ENCODE data around the gene TAOK1.
A peak's percentile ranks its signal among the peaks of the same experiment; 100 is the strongest.

TAOK1 gene

GRCh38 chr17:29571883-29572681 is 181.9 kb downstream of the TAOK1 start:
- no peak for DNase-seq

- DNase-seq = no peak
Observed at GRCh38 chr17:29572691-29573557, 182.8 kb downstream of the TAOK1 start.

DNA sequence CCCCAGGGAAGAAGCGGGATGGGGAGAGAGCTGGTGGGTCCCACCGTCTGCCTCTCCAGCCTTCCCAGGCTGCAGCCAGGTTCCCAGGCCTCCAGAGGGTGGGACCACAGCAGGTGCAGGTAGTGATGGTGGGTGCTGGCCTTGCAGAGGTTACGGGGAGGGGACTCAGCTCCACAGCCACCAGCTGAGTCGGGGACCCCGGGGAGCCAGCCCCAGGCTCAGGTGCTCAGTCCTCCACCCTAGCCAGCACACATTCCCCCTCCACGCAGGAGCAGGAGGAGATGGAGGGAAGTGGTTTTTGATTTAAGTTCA is 183.4 kb downstream of the TAOK1 start:
- DNase-seq = no peak

DNA sequence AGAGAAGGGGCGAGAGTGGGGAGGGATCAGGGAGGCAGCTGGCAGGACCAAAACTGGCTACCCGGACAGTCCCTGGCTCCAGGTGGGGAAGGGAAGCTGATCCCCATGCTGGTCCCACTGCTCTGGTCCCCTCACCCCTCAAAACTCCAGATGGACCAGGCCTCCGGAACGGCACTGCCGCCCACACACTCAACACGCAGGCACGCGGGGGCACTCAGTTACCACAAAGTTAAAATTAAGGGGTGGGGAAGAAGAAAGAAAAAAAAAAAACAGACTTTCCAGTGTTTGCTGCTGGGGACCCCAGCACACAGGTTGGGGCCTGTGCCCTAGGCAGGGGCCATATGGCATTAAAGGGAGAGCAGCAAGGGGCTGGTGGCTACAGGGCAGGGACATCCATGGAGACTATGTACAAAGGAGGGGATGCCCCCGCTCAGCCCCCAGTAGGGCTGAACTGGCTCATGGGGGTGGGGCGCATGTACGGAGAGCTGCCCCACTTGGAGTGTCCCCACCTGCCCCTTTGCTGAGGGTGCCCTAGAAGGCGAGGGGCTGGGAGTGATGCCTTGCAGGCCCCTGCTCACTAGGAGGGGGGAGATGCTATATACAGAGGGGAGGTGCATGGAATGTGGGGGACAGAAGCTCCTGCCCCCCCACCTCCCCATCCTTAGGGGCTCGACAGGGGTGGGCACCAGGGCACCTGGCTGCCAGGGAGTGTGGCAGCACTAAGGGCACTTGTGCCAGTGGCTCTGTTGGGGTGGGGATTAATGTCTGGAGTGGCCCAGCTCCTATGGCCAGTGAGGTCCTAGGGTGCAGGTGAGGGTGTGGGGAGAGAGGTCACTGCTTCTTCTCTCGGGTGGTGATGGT is 183.9 kb downstream of the TAOK1 start:
- no peak for DNase-seq

- no peak for DNase-seq
Observed at GRCh38 chr17:29574732-29575510, 184.8 kb downstream of the TAOK1 start.

- no peak for DNase-seq
Observed at GRCh38 chr17:29575511-29576213, 185.5 kb downstream of the TAOK1 start.

DNA sequence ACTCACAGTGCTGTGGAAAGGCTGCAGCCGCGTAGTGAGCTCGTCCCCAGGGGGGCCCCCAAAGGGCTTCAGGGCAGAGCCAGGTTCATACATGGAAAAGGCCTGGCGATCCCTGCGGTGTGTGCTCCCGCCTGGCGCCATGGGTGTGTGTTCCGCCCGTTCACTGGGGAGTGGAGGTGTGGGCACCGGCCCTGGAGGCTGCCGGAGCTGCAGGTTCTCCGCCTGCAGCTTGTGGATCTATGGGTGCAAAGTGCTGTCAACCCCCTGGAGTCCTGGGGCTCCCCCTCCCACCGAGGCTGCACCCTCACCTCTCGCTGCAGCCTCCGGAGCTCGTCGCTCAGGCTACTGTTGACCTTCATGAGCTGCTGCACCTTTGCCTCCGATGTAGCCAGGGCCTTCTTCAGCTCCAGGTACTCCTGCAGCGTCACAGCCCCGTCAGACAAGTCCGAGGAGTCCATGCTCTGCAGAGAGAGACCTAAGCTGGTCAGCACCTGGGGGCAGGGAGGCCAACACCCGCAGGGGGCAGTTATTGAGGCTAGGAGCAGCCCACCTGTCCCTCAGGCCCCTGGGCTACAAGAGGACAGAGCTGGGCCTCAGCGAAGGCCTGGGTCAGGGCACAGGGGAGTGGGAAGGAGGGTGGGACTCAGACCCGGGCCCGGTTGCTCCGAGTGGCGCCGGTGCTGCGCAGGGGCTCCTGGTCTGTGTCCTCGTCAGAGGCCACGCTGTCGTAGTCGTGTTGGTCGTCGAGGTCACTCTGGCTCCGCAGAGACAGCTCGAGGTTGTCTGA is 186.2 kb downstream of the TAOK1 start:
- no peak for DNase-seq

DNA sequence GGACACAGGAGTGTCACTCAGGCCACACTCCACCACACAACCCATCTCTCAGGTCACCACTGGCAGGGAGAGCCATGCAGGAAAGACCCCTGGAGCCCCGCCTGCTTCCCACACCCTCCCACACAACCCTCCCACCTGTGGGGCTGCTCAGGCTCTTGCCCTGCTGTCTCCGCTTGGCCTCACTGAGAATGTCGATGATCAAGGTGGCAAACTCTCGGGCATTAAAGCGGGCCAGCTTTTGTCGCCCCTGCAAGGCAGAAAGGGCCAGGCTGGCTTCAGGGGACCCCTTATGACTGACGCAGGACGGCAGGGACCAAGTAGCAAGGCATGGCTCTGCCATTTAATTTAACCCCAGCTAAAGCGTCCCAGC is 186.8 kb downstream of the TAOK1 start:
- no peak for DNase-seq

DNA sequence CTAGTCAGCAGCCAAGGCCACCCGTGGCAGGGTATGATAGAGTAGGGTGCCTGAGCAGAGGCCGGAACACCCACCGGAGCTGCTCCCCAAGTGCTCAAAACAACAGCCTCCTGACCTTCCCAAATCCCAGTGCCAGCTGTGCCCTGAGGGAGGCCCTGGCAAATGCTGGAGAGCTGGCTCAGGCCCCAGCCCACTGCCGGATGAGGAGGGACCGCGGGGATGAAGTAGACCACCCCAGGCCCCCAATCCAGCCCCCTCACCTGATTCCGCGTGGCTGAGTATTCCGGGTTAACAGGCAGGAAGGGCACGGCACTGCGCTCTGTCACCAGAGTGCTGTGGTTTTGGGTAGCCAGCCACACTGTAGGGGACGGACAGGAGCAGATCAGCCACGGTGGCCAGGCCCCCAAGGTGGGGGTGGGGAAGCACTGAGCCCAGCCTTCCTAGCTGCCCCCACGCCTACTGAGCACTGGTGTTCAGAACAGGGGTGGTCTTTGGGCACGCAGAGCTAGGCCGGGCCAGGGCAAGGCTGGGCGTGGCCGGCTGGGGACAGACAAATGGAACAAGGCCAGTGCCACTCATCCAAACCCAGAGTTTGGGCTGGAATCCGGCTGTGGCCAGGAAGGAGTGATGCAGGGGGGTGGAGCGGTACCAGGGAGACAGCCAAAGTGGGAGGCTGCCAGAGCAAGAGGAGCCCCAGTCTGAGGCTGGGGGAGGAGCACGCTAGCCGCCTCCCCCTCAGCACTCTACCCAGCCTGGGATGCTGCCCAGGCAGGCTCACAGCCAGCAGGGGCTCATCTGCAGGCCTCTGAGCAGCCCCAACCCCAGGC is 187.4 kb downstream of the TAOK1 start:
- no peak for DNase-seq

GRCh38 chr17:29578626-29579485 is 188.7 kb downstream of the TAOK1 start:
- DNase-seq = no peak

- DNase-seq = peak; percentile 74 to 77
Observed at GRCh38 chr17:29579866-29580771, 190.0 kb downstream of the TAOK1 start.

DNA sequence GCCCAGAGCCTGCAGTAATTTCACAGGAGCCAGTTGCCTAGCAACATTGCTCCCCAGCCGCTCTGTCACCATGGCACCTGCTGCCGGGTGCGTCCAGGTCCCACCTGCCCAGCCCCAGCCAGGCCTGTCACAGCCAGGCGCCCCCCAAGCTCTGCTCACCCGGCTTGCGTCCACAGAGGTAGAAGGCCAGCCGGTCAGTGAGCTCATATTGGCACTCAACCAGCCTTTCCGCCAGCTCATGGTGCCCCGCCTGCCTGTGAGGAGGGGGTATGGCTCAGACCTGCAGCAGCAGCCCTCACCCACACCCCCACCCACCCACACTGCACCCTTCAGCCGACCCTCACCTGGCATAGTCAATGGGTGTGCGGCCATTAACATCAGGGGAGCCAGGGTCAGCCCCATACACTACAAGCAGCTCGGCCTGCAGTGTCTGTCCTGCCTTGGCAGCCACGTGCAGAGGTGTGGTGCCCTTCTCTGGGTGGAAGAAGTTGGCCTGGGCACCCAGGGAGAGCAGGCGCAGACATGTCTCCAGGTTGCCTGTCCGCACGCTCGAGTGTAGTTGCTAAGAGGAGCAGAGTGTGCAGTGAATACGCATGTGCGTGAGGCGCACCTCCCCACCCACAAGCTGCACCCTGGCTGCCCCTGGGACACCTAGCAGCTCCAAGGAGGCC is 191.6 kb downstream of the TAOK1 start:
- no peak for DNase-seq

- no peak for DNase-seq
Observed at GRCh38 chr17:29582254-29582765, 192.1 kb downstream of the TAOK1 start.

DNA sequence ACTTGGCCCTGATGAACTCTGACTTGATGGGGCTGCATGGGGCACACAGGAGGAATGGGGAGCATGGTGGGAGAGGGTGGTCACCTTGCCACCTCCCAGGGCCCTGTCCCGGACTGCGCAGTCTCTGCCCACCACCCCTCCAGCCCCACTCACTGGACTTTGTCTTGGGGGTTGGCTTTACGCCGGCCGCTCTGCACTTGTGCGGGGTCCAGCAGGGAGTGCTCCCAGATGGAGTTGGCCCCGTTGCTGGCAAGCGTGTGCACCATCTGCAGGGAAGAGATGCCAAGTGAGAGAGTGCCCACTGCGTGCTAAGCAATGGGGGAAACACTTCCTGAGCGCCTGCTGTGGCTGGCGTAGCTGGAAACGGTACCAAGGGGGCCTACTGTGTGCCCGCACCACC is 192.6 kb downstream of the TAOK1 start:
- DNase-seq = no peak

- DNase-seq = no peak
Observed at GRCh38 chr17:29583324-29584248, 193.4 kb downstream of the TAOK1 start.
